Stomach (tissue), 4 donors: ENCODE results near the gene UGT1A1.

Experiments used
- CTCF ChIP-seq, 7 experiments: fragments of 450-650 bp in 4 of 7; fragments of 200-600 bp in 3 of 7; sonication (generic) in 3 of 7; IDR thresholded peaks; one replicate each; pipeline ENCODE4 v1.5.1; 2016 to 2019; ENCODE audit warnings: antibody characterized with exemption in 7 of 7, control low read depth in 2 of 7, mild to moderate bottlenecking in 1 of 7
- EP300 ChIP-seq: sonication (generic); formaldehyde crosslinking; IDR thresholded peaks from one replicate; pipeline ENCODE4 v1.6.1; 2017; ENCODE audit warnings: antibody characterized with exemption
- POLR2A ChIP-seq, 4 donors: fragments of 450-650 bp; IDR thresholded peaks; one replicate each; pipeline ENCODE4 v1.6.1; 2016; ENCODE audit warnings: antibody characterized with exemption in 4 of 4, control low read depth in 2 of 4, mild to moderate bottlenecking in 1 of 4, moderate library complexity in 1 of 4
- POLR2AphosphoS5 ChIP-seq, 3 donors: sonication (generic); formaldehyde crosslinking; IDR thresholded peaks; one replicate each; pipeline ENCODE4 v1.6.1; 2016; ENCODE audit warnings: antibody characterized with exemption in 3 of 3

GRCh38 chr2:233816771-233817170 is 56.7 kb downstream of the UGT1A1 start:
- no peak for TF ChIP-seq POLR2AphosphoS5 (IDR thresholded peaks at IDR 0.05)
- no peak for TF ChIP-seq POLR2A (IDR thresholded peaks at IDR 0.05)
- TF ChIP-seq CTCF (IDR thresholded peaks at IDR 0.05), result no peak
- no peak for TF ChIP-seq EP300
